NCI-H1417 treated with DMSO at 0.1 percent for 48 hours (cell line): ENCODE data around the gene TRIM7.
"Not testable (repeated sequence)": the region's sequence is repeated elsewhere in the genome, so short reads cannot be mapped to it uniquely, and the experiment has no call there.

Experiments
- DNase-seq: peaks from one replicate; lab custom pipeline; 2025; lab: John Stamatoyannopoulos, UW

Gene TRIM7

GRCh38 chr5:181233088-181233800, 28.2 kb upstream of the TRIM7 start:
- no peak for DNase-seq

GRCh38 chr5:181232593-181232992, 27.6 kb upstream of the TRIM7 start:
- DNase-seq = no peak

DNA sequence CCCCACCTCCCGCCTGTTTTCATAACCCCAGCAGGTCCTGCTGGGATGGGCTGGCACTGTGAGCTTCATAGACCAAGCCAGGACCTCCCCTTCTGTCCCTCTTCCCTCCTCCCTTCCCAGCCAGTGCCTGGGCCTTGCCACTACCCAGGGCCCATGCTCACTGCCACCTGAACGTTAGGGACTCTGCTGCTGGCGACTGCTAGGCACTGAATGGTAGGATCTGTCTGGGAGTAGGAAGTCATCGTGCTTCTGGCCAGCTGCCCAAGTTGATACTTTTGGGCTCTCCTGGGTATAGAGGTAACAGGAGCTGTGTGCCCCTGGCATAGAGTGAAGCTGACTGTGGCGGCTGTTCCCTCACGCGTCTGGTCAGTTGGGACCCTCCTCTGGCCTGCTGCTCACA, 26.4 kb upstream of the TRIM7 start:
- DNase-seq = no peak

- DNase-seq = no peak
Observed at GRCh38 chr5:181230551-181230950, 25.6 kb upstream of the TRIM7 start.

- DNase-seq = no peak
Observed at GRCh38 chr5:181229996-181230395, 25.0 kb upstream of the TRIM7 start.

GRCh38 chr5:181224390-181225229, 19.6 kb upstream of the TRIM7 start:
- DNase-seq = no peak

DNA sequence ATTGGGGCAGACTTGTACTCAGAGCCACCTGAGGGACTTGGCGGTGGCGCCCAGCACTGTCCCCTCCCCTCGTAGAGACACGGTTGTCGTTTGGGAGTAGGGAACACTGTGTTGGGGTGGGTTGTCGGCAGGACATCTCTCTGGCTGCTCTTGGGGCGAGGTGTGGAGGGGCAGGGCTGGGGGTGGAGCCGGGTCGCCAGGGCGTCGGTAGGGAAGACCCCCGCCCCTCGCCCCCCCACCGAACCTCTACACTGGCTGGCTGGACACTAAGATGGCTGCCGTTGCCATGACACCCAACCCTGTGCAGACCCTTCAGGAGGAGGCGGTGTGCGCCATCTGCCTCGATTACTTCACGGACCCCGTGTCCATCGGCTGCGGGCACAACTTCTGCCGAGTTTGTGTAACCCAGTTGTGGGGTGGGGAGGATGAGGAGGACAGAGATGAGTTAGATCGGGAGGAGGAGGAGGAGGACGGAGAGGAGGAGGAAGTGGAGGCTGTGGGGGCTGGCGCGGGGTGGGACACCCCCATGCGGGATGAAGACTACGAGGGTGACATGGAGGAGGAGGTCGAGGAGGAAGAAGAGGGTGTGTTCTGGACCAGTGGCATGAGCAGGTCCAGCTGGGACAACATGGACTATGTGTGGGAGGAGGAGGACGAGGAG, 18.9 kb upstream of the TRIM7 start:
- no peak for DNase-seq

GRCh38 chr5:181223058-181223728, 18.2 kb upstream of the TRIM7 start, which contains the start of gene TRIM41:
TRIM41 (plus strand) TSS chr5:181223281; CDS start chr5:181224000, 719 bp downstream.
- DNase-seq = no peak

GRCh38 chr5:181222630-181223057, 17.6 kb upstream of the TRIM7 start:
- DNase-seq = no peak

- DNase-seq = no peak
Observed at GRCh38 chr5:181221792-181222629, 17.0 kb upstream of the TRIM7 start.

DNA sequence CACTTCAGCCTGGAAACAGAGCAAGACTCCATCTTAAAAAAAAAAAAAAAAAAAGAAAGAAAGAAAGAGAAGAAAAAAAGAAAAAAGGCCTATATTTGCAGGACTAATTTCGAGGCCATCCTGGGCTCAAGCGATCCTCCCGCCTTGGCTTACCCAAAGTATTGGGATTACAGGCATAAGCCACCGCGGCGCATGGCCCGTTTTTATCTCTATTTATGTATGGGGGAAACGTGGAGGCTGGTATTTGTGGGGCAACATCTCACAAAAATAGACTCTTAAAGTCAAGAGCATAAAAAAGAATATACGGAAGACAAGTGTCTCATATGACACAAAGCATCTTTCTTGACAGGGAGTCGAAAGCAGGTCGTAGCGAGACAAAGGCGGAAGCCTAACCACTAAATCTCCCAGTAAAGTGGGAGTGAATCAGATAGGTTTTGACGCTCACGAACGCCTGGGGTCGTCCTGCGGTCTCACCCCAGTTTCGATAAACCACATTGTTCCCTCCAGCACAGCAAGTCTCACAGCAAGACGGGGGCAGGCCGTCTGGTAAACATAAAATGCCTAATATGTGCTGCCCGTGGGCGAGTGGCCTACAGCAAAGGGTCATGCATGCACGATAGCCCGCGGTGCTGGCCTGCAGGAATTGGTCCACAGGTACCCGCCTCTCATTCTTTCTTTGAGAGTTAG, 16.3 kb upstream of the TRIM7 start:
- DNase-seq = no peak

GRCh38 chr5:181220178-181220515, 15.2 kb upstream of the TRIM7 start:
- no peak for DNase-seq

GRCh38 chr5:181219262-181220177, 14.5 kb upstream of the TRIM7 start:
- DNase-seq = no peak

DNA sequence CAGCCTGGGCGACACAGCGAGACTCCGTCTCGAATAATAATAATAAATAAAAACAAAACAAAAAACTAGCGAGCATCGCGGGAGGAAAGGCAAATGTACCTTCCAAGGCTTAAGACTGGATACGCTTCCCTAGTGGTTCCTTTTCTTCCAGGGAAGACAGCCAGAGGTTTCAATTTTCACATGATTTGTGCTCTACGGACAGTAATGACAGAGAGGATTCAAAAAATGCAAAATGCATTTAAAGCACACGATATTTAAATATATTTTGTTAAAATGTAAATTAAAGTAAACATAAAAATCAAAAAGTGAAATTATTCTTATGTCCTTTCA, 13.8 kb upstream of the TRIM7 start:
- DNase-seq = no peak

- DNase-seq = no peak
Observed at GRCh38 chr5:181217803-181218062, 12.7 kb upstream of the TRIM7 start.

DNA sequence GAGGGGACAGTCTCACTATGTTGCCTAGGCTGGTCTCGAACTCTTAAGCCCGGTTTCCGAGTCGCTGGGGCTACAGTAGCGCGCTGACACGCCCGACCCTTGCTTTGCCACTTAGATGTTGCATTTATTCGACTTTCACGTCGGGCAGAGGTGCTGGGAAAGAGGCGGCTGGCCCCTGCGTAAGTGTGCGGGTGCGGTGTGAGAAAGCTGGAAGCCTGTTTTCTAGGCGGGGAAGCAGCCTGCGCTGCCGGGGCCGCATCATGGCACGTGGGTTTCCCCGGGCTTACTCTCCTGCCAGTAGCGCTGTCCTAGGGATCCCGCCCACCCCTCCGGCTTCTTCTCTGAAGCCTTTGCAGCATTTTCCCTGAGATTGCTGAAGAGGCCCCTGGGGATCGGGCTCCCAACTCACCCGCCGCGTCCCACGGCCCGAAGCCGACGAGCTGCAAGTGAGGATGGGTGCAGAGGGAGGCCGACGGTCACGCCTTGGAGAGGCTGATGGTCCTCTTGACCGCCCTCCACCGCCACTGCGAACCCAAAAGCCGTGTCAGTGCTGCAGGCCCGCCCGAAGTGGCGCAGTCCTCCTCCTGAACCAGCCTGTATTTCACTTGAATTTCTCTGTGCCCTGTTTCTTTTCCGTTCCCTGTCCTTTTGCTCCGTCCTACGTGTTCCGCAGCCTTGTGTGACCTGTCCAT, 12.3 kb upstream of the TRIM7 start:
- no peak for DNase-seq

- DNase-seq = no peak
Observed at GRCh38 chr5:181215997-181216989, 11.3 kb upstream of the TRIM7 start.

GRCh38 chr5:181214249-181214648, 9.3 kb upstream of the TRIM7 start:
- not testable (repeated sequence) for DNase-seq
